Stomach (tissue), 4 donors: ENCODE data around the gene REPS2.

Experiments used
- POLR2A ChIP-seq, 4 donors: fragments of 450-650 bp; IDR thresholded peaks; one replicate each; pipeline ENCODE4 v1.6.1; 2016; ENCODE audit warnings: antibody characterized with exemption in 4 of 4, control low read depth in 2 of 4, mild to moderate bottlenecking in 1 of 4, moderate library complexity in 1 of 4
- POLR2AphosphoS5 ChIP-seq, 3 donors: sonication (generic); formaldehyde crosslinking; IDR thresholded peaks; one replicate each; pipeline ENCODE4 v1.6.1; 2016; ENCODE audit warnings: antibody characterized with exemption in 3 of 3
- TF ChIP-seq, protein P1 (sequence below), 7 experiments: fragments of 450-650 bp in 4 of 7; fragments of 200-600 bp in 3 of 7; sonication (generic) in 3 of 7; IDR thresholded peaks; one replicate each; pipeline ENCODE4 v1.5.1; 2016 to 2019; ENCODE audit warnings: antibody characterized with exemption in 7 of 7, control low read depth in 2 of 7, mild to moderate bottlenecking in 1 of 7

GRCh38 chrX:16985286-16985685 lies 38.8 kb downstream of the REPS2 start:
- TF ChIP-seq, protein P1, sequence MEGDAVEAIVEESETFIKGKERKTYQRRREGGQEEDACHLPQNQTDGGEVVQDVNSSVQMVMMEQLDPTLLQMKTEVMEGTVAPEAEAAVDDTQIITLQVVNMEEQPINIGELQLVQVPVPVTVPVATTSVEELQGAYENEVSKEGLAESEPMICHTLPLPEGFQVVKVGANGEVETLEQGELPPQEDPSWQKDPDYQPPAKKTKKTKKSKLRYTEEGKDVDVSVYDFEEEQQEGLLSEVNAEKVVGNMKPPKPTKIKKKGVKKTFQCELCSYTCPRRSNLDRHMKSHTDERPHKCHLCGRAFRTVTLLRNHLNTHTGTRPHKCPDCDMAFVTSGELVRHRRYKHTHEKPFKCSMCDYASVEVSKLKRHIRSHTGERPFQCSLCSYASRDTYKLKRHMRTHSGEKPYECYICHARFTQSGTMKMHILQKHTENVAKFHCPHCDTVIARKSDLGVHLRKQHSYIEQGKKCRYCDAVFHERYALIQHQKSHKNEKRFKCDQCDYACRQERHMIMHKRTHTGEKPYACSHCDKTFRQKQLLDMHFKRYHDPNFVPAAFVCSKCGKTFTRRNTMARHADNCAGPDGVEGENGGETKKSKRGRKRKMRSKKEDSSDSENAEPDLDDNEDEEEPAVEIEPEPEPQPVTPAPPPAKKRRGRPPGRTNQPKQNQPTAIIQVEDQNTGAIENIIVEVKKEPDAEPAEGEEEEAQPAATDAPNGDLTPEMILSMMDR (IDR thresholded peaks at IDR 0.05): no peak
- no peak for TF ChIP-seq POLR2AphosphoS5 (IDR thresholded peaks at IDR 0.05)
- no peak for TF ChIP-seq POLR2A (IDR thresholded peaks at IDR 0.05)
